ENCODE data around the gene BARHL1. TPM values are rescaled to one million over a fixed set of nuclear protein-coding genes. Genes with fewer than 3 reads are reported as not detected.

BARHL1 gene
- total and polyA plus RNA-seq, 9 of the 15 experiments (the other 6 are each of a cell fraction or from before 2014, with no cell fraction given): not detected

DNA sequence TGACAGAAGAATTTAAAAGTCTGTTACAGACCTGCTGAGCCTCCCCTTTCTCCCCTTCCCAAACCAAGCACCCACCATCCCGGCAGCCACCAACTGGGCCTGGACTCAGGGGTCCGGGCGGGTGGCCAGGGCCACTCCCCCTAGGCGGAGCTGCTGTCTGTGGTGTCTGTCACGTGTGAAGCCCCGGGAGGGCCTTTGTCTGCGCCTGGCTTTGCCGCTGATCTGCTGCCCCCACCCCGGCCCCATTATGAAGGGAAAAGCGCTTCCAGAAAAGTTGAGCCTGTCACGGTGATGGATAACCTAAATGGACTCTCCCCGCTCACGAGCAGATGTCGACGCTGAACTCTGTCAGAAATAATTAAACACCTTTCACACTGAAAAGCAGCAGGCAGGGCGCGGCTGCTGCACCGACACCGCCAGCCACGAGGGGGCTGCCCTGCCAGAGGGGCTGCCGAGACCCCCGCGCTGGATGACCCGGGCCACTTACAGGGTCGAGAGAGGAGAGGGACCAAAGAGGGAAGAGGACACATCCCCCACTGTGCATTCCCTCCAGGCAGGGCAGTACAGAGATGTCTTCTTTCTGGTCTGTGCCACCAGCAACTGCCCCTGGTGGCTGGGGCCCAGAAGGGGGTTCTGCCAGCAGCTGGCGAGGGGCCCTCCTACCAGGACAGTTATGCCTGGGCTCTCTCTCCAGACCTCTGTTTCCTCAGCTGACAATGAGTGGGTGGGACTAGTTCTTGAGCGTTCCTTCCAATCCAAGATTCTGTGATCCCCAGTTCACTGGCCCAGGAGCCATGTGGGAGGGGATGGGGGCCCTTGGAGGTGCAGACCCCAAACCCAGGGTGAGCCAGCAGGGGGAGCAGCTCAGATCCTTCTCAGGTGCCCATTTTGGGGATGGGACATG lies 36.0 kb upstream of the BARHL1 start (continued):
- no peak for TF ChIP-seq ZNF668 (CRISPR knock-in tag; IDR thresholded peaks at IDR 0.05)
- TF ChIP-seq, protein P1, sequence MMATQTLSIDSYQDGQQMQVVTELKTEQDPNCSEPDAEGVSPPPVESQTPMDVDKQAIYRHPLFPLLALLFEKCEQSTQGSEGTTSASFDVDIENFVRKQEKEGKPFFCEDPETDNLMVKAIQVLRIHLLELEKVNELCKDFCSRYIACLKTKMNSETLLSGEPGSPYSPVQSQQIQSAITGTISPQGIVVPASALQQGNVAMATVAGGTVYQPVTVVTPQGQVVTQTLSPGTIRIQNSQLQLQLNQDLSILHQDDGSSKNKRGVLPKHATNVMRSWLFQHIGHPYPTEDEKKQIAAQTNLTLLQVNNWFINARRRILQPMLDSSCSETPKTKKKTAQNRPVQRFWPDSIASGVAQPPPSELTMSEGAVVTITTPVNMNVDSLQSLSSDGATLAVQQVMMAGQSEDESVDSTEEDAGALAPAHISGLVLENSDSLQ (IDR thresholded peaks at IDR 0.05): peak; percentile 66
- no peak for TF ChIP-seq GATAD2B (IDR thresholded peaks at IDR 0.05; ENCODE audit: borderline replicate concordance)
- TF ChIP-seq NFATC3 (IDR thresholded peaks at IDR 0.05): no peak
- TF ChIP-seq, protein P2, sequence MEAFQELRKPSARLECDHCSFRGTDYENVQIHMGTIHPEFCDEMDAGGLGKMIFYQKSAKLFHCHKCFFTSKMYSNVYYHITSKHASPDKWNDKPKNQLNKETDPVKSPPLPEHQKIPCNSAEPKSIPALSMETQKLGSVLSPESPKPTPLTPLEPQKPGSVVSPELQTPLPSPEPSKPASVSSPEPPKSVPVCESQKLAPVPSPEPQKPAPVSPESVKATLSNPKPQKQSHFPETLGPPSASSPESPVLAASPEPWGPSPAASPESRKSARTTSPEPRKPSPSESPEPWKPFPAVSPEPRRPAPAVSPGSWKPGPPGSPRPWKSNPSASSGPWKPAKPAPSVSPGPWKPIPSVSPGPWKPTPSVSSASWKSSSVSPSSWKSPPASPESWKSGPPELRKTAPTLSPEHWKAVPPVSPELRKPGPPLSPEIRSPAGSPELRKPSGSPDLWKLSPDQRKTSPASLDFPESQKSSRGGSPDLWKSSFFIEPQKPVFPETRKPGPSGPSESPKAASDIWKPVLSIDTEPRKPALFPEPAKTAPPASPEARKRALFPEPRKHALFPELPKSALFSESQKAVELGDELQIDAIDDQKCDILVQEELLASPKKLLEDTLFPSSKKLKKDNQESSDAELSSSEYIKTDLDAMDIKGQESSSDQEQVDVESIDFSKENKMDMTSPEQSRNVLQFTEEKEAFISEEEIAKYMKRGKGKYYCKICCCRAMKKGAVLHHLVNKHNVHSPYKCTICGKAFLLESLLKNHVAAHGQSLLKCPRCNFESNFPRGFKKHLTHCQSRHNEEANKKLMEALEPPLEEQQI (IDR thresholded peaks at IDR 0.05): no peak
- no peak for TF ChIP-seq MIER1 (IDR thresholded peaks at IDR 0.05; ENCODE audit: low read depth)
- no peak for TF ChIP-seq ERF (CRISPR knock-in tag; IDR thresholded peaks at IDR 0.05)
- no peak for TF ChIP-seq ZNF174 (CRISPR knock-in tag; IDR thresholded peaks at IDR 0.05)
- TF ChIP-seq HMG20A (CRISPR knock-in tag; conservative IDR thresholded peaks at IDR 0.05): no peak
- no peak for TF ChIP-seq PHF21A (IDR thresholded peaks at IDR 0.05; ENCODE audit: borderline replicate concordance, low read depth)
- TF ChIP-seq FOXP4 (CRISPR knock-in tag; IDR thresholded peaks at IDR 0.05; ENCODE audit: borderline replicate concordance): no peak
- TF ChIP-seq MEIS2 (IDR thresholded peaks at IDR 0.05; ENCODE audit: partially characterized antibody): peak; percentile 71
- TF ChIP-seq, protein P3, sequence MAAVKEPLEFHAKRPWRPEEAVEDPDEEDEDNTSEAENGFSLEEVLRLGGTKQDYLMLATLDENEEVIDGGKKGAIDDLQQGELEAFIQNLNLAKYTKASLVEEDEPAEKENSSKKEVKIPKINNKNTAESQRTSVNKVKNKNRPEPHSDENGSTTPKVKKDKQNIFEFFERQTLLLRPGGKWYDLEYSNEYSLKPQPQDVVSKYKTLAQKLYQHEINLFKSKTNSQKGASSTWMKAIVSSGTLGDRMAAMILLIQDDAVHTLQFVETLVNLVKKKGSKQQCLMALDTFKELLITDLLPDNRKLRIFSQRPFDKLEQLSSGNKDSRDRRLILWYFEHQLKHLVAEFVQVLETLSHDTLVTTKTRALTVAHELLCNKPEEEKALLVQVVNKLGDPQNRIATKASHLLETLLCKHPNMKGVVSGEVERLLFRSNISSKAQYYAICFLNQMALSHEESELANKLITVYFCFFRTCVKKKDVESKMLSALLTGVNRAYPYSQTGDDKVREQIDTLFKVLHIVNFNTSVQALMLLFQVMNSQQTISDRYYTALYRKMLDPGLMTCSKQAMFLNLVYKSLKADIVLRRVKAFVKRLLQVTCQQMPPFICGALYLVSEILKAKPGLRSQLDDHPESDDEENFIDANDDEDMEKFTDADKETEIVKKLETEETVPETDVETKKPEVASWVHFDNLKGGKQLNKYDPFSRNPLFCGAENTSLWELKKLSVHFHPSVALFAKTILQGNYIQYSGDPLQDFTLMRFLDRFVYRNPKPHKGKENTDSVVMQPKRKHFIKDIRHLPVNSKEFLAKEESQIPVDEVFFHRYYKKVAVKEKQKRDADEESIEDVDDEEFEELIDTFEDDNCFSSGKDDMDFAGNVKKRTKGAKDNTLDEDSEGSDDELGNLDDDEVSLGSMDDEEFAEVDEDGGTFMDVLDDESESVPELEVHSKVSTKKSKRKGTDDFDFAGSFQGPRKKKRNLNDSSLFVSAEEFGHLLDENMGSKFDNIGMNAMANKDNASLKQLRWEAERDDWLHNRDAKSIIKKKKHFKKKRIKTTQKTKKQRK (IDR thresholded peaks at IDR 0.05; ENCODE audit: borderline replicate concordance, low read depth, low read length): no peak
- no peak for TF ChIP-seq PBX2 (CRISPR knock-in tag; IDR thresholded peaks at IDR 0.05; ENCODE audit: low read depth)
- peak; percentile 74 for TF ChIP-seq PBX2 (tag; conservative IDR thresholded peaks at IDR 0.05; ENCODE audit: low read depth)
- TF ChIP-seq NFE2 (IDR thresholded peaks at IDR 0.05; ENCODE audit: low read depth): no peak

Measured in K562 (cell line).